Activated T-cell treated with anti-CD3 and anti-CD28 coated beads for 1 hour (primary cell): ENCODE data around the gene MBIP.

Experiments used
- DNase-seq: peaks from one replicate; pipeline ENCODE4 v3.0.0-alpha.2; 2020; ENCODE audit warnings: low read depth

MBIP gene

DNA sequence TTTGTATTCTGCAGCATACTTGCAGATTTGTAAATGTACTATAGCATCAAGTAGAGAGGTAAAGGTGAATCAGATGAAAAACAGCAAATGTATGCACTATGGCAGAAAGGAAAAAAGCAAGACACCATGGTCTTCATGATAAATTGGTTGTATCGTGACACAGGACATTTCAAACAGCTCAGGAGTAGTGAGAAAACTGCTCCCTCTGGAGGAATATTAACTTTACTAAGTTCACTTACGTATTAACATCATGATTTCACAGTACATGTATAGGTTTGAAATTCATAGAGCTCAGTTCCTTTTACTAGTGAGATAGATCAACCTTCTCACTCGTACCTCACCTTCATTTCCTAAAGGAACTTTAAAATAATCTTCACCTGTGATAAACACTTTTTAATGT lies 6.5 kb downstream of the MBIP start:
- no peak for DNase-seq

DNA sequence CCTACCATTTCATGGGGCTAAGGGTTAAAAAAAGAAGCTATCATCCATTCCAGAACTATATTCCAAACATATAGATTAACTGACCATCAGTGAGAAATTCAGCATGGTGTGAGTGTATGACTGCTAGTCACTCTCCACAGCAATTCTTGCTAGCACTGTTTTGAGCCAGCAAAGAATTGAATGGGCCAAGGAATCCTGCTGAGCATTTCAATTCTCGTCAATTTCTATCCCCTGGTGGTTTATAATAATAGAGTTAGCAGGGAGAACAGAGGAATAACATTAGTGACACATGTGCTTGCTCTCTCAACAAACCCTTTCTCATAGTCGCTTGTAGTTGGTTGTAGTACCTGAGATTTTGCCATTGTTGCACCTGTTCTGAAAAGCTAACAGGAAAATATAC lies 7.2 kb downstream of the MBIP start:
- no peak for DNase-seq

DNA sequence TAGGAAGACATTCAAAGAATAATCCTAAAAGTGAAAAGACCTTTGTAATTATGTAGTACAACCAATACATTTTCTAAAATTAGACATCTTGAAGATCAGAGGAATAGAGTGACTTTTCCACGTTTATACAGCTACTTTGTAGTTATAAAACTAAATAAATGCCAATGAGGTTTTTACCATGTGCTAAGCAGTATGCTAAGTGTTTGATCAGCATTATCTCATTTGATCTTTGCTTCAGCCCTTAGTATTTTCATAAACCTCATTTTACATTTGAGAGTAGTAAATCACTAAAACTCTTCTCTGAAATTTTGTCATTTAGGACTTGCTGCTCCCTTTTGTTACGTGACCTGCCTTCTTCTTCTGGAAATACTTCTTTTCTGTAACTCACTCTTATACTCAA lies 13.6 kb downstream of the MBIP start:
- no peak for DNase-seq

DNA sequence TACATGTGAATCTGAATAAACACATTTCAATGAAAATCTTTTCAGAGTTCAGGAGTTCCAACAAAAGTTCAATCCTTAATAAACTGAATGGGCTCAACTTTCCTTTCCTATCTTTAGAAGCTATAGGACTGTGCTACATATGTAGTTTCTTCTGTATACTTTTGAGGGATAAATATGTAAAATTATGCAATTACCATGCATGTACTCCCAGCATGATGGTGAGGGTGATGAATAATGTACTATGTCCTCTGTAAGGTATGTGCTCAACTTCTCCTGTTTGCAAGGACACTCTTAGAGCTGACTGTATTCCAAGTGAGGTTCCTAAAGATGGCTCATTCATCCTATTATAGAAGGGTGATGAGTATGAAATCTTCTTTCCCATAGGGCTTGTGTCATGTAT lies 15.5 kb downstream of the MBIP start:
- no peak for DNase-seq

DNA sequence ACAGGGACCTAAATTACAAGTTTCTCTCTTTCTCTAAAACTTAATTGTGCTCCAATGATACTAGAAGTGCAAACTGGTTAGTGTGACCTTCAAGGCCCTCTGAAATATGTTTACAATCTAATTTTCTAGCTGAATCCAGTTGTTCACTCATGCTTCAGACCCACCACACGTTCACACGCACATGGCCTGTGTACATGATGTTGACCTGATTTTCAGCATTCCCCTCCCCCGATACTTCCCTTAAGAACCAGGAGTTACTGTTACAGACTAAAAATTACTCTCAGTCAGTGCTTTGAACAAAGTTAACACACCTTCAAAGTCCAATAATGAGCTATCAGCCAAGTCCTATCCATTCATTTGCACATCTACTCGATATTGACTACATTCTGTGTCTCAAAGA lies 16.5 kb downstream of the MBIP start:
- no peak for DNase-seq

DNA sequence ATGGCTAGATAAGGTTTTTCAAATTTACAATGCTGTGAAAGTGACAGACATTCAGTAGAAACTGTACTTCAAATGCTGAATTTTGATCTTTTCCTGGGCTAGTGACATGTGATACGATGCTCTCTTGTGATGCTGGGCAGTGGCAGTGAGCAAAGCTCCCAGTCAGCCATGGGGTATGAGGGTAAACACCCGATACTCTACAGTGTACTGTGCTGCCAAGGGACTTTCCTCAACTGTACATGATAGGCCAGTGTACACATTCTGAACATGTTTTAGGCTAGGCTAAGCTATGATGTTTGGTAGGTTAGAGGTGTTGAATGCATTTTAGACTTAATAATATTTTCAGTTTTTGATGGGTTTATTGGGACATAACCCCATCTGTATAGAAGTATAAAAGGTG lies 17.6 kb downstream of the MBIP start:
- no peak for DNase-seq

DNA sequence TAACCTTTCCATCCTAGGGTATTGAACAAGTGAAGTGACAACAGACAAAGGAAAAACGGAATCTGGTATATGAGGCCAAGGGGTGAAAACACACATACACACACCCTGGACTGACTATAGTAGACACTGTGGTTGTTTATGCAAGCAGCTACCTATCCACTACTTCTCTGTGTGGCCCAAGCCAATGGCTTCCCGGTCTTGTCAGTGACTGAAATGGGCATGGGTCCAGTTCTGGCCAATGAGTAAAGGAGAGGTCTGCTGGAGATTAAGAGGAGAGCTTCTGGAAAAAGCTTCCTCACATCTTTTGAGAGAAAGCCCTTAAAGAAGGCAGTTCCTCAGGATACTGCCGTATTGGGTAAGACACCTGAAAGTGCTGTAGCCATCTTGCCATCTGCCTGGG lies 19.3 kb downstream of the MBIP start:
- no peak for DNase-seq

DNA sequence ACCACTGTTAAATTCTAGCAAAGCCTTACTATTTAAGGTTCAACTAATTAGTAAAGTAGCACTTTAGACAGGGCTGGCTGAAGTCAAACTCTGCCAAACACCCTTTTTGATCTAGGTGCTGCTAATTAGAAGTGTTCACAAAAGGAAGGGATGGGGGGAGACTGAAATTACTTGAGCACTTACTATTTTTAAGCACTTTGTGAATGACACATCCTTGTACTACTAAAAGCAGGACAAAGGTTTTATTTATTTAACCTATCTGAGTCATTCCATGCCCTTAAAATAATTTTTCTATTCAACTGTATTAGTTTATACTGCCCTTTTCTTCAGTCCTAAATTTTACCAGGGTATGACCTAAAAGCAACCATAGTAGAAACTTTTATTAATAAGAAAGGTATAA lies 20.1 kb downstream of the MBIP start:
- DNase-seq: no peak

DNA sequence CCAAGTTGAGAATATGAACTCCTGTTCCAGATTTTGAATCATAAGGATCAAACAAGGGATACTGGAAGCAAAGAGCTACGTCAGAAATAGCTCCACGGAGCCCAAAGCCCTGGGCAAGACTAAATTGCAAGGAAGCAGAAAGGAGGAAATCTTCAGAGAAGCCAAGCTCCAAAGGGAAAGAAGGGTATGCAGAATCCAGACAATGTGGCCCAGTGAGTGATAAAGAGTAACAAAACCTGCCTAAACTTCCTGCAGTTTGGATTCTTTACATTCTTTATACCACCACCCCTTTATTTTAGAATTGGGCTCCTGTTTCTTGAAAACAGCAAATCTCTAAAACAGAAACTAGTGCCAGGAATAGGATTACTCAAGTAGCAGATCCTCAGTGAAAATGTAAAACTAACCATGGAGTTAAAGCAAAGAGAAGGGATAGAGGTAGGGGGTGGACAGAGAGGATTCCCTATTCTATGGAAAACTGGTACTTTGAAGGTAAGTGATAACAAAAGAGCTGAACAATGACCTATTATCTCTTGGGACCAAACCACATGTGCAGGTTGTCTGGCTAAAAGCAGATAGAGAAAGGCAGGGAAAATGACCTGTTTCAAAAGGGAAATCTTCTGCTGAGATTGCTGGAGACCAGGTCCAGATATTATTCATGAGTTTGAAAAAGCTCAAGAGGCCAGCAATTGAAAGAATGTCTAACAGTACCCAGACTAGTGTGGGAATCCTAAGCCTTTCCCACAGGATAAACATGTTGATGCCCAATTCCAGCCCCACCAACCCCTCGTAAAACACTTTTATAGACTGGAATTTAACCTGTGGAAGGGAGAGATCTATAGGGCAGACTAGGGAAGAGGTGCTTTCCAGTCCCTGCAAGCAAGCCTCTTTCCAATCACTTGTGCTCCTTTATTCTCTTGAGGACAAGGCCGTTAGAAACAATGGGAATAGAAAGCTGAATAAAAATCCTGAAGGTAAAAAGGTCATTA lies 24.5 kb downstream of the MBIP start:
- no peak for DNase-seq

DNA sequence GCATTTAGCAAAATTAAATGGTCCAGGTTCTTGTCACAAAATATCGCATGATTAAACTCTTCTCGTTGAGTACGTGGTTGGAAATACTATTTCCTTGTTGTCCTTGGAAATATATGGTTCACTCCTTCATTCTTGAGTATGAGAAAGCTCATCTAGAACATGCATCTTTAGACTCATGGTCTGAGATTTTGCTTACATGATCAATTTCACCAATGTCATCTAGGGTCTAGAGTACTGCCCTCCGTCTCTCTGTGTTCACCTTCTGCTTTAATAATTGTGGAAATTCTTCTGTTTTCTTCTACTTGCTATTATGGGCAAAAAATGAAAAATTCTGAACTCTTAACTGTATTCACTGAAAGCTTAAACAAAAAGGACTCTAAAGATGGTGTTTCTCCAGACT lies 25.9 kb downstream of the MBIP start:
- DNase-seq: no peak

DNA sequence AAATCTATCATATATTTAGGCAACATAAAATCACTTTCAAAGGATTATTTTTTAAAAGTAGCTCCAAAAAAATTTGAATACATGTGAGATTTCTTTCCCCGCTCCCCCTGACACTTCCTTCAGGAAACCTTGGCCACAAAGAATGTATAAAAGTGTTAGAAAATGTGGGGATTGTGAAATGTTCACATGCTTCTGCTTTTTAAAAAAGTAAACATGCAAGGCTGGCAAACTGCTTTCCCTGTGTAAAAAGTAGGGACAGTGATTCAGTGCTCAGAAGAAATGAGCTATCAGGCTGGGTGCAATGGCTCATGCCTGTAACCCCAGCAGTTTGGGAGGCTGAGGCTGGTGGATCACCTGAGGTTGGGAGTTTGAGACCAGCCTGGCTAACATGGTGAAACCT lies 26.6 kb downstream of the MBIP start:
- no peak for DNase-seq

DNA sequence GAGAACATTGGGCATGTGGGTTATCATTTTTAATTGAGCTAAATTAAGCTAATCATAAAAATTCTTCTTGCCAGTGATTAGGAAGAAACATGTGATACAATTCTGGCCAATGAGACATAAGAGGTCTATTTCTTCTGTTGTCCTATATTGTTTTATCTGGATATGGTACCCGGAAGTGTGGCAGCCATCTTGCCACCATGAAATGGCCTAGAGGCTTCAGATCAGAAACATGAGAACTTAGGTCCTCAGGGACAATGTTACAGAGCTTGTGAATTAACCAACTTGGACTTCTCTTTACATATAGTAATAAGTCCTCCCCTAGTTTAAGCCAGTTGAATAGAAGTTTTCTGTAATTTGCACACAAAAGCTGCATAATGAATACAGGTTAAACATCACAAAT lies 30.5 kb downstream of the MBIP start:
- no peak for DNase-seq

DNA sequence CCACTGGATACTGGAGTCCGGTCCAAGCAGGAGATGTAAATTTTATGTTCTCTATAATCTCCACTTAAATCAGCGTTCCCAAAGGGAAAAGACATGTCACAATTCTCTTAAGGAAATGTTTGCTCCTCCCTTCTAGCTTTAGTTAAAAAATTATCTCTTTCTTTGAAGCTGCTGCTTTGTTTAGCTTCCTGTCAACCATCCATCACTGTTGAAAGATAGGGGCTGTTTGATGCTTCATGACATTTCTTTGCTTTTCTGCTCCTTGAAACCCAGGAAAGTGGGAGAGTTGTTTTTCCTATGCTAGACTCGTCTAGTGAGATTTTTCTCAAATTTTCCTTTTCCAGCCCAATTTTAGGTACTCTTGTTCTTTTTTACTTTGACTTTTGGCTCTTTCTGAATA lies 31.9 kb downstream of the MBIP start:
- DNase-seq: no peak

DNA sequence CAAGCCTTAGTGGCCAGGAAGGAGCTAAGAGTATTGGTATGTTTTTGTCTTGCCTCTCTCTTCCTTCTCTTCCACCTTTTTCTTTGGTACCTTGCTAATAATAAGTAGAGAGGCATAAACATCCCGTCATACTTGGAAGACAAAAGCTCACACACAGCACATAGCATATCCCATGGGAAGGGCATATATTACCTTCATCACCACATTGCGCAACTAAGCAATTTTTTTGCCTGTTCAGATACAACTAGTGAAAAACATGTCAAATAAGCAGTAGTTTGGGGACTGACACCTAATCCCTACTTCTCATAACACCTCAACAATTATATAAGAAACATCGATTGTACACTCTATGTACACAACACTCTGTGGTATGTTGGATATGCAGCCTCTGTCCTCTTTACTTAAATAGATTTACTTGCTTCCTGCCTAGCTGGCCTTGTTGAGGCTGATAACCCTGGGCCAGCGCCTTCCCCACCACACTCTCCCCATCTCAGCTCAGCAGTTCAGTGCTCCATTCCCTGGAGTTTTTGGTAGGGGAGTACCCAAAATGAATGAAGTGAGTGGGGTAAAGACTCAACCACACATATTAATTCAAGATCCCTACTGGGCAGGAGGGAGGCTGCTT lies 35.4 kb downstream of the MBIP start:
- no peak for DNase-seq

DNA sequence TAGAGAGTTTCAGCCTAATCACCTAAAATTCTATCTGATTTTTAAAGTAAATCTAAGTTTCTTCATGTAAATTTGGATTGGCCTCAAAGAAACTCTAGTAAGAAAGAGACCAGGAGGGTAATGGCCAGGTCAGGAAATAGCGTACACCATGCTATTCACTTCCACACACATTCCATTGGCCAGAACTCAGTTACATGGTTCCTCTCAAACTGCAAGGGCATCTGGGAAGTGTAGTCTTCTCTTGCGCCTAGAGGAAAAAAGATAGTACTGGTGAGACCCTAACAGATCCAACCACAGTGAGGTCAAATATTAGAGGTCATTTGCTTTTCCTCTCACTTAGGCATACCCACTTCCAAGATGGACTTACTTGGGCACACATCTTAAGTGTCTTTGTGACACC lies 39.1 kb downstream of the MBIP start:
- no peak for DNase-seq

DNA sequence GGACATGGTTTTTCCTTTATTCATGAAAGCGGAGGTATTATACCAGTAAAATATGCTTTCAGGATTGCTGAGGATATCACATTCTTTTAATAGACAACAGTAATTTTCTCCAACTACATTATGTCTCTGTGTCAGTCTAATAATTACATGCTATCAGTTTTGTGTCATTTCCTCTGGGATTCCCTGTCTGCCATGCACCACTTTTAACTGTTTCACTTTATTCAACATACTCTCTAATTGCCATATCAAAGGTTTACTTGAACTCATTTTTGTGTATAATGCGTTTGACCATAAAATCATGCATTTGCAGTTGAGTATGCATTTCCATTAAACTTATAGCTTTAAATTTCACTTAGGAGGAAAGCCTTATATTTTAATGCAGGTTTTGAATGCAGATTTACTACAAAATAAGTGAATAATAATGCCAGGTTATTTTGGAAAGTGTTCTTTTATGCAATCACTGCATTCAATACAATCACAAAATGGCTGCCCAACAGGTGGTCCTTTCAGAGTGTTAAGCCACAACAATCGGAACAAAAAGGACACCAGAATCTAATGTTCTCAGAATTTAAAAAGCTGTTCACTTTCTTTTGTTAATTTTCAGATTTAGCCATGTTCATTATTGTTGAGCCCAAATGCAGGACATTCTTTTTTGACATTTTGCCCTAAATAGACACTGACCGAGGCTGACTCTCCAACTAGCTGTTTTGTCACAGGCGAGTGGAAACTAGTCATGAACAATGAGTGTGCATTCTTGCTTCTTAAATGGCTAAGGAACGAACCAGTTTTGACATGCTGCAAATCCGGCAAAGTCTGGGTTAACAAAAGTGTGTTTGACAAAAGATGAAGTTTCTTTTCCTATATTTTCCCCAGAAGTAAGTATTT lies 40.9 kb downstream of the MBIP start:
- DNase-seq: no peak

DNA sequence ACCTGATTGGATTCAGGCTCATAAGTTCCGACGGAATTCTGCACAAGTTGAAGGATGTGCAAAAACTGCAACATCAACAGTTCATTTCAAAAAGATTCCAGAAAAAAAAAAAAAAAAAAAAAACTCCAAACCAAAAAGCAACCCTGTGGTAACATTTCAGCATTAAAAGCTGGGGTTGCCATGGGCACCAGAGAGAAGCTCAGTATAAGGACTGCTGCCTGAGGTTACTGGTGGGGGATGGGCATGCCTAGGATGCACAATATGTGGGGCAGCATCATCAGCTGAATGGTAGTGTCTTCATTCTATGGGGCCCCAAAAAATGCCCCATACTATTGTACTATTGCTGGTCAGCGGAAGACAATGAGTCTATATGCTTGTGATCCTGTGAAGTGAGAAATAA lies 44.7 kb downstream of the MBIP start:
- DNase-seq: no peak

DNA sequence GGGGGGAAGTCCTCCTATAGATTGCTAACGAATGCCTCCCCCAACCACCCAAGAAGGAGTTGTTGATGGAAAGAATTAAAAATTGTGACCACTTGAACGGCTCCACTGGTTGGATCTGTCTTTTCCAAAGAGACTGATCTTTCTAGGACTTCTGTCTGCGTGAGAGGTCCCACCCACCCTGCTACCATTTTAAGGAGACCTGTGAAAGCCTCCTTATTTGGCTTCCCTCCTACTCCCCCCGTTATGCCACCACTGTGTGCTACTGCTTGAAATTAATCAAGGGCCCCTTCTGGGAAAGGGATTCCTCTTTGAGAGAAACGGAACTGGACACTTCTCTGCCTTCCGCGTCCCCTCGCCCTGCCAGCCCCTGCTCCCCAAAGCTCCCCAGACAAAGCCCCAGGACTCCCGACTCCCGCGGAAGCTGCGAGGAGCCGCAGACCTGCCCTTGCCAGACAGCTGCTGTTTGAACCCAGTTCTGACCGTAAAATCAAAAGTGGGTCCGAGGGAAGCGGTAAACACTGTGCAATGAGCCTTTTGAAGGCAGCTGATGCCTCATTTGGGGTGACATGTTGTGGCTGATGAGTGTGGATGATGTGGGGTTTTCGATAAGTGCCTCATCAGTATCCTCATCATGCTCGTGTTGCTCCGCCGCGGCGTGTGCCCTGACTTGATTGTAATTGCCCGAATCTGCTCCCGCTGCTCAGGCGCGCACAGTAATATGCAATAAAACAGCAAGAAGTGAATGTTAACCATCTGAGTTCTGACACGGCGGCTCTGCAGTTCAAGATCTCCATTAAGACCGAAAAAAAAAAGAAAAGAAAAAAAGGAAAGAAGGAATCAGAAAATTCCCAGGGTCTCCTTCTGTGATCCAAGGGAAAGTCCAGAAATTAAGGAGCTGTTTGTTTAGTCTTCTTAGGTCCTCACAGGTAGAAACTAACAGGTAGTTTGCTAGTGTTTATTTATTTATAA lies 48.2 kb downstream of the MBIP start:
- DNase-seq: no peak

DNA sequence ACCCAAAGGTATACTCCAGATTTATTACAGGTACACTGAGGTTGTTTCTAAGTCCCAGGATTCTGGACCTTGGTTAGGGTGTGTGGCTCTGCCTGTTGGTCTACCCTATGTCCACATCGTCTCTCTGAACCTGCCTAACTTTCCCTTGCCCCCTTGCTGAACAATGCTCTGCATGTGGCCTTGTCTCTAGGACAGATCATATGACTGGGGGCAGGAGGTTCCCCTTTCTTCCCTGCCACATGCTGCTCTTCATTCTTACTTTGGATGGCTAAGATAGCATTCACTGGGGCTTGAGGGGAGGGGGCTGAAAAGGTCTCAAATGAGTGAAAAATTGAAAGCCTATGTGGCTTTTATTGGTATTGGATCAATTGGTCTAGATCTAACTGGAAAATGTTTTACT lies 49.2 kb downstream of the MBIP start:
- DNase-seq: no peak

DNA sequence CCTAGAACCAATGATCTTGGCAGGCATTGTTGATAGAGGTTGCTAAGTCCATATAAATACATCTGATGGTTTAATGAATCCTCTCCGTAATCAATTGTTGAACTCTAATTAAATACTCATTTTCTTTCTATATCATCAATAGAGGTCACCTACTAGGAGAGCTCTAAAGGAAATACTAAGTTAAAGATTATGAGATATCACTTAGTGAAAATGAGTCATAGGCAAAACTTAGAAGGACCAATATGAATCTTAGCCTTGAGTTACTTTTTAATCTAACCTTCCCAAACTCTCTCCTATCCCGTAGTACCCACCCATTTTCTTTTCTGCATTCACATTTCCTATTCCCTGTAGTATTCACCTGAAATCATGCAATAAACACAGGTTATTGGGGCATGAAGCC lies 50.2 kb downstream of the MBIP start:
- no peak for DNase-seq

DNA sequence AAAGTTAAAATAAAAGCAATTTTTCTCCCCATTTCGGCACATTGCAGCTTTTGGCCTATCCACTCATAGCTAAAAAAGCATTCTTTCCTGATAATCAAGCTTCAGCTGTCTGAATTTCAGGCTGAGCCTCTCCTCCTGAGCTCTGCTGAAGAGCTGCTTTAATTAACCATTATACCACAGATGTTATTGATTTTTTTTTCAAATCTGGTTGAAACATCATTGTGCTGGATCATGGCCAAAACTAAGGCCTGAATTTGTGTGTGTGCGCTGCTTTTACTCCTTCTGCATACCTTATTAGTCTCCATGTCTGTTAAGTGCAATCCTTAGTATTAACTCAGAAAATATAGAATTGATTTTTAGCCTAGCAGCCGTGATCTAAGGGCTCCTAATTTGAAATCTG lies 52.3 kb downstream of the MBIP start:
- DNase-seq: no peak

DNA sequence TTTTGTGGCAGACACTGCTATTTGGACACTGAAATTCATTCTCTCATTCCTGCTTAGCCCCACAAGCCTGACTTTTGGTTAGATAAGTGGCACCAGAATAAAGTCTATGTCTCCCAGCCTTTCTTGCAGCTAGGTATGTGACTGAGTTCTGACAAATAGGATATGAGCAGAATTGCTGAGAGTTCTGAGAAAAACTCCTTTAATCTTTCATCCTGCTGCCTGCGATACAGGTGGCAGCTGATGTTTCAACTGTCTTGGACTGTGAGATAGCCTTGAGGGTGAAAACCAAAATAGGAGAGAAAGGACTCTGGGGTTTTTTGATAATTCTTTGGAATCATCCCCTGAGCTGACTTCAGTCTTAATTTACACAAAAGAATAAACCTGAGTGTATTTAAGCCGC lies 55.8 kb downstream of the MBIP start:
- DNase-seq: no peak
